Measurements from ENCODE around the gene RBPMS2. TPM values are rescaled to one million over a fixed set of nuclear protein-coding genes. Genes with fewer than 3 reads are reported as not detected.

RBPMS2 gene
- total and polyA plus RNA-seq, 2 of the 4 experiments (the other 2 are of a cell fraction) = 2.8 TPM; not detected in 1

- Histone ChIP-seq H3K4ac (ENCODE audit: low read depth, low read length) (no peak overlapping the region), H4K5ac (ENCODE audit: low read depth, low read length) (no peak overlapping the region), H2AK9ac (replicated peaks; ENCODE audit: low read depth, low read length, poor library complexity) (no peak overlapping the region), H4K8ac (ENCODE audit: low read depth in 2 of 2, low read length in 2 of 2) (no peak overlapping the region), H3K27me3 (ENCODE audit: control insufficient read depth, insufficient read depth, low read length) (0 out of 2 replicates have a peak, but pooled peaks cover 2% of the 10 kb centered on the region), H2BK20ac (ENCODE audit: low read depth, low read length) (no peak overlapping the region), H3K36me3 (ENCODE audit: control insufficient read depth, insufficient read depth, low read length) (no peaks in the 10 kb centered on the region), H3K9me3 (ENCODE audit: control insufficient read depth, insufficient read depth, low read length) (no peaks in the 10 kb centered on the region), H3K9me1 (ENCODE audit: insufficient read depth, low read length) (0 out of 2 replicates have a peak, but pooled peaks cover 3% of the 10 kb centered on the region), H2AFZ (replicated peaks; ENCODE audit: low read length, poor library complexity) (no peak overlapping the region), H2BK120ac (ENCODE audit: low read depth, low read length) (no peak overlapping the region), H4K20me1 (ENCODE audit: insufficient read depth, low read length) (no peaks in the 10 kb centered on the region), H2BK15ac (ENCODE audit: low read depth, low read length) (no peak overlapping the region), H3K4me3 (ENCODE audit: insufficient read depth, low read depth, low read length) (no peak overlapping the region), H3K4me2 (ENCODE audit: low read depth, low read length) (no peak overlapping the region), H3K9ac (ENCODE audit: low read depth, low read length) (no peak overlapping the region), H3K79me1 (ENCODE audit: low read depth in 1 of 2, low read length in 2 of 2) (no peaks in the 10 kb centered on the region), H3K27ac (ENCODE audit: insufficient read depth, low read length) (no peak overlapping the region), H3K23ac (ENCODE audit: low read depth, low read length) (no peak overlapping the region), H3K56ac (ENCODE audit: extremely low read depth, insufficient read depth, low read length) (no peak overlapping the region), H3K4me1 (ENCODE audit: control insufficient read depth, insufficient read depth, low read length) (peaks cover 8% of the 10 kb centered on the region; the same call in 1 of the 2 replicates), H3K14ac (replicated peaks; ENCODE audit: low read depth, low read length) (no peak overlapping the region), H2BK5ac (ENCODE audit: low read depth, low read length, poor library complexity, severe bottlenecking) (no peak overlapping the region), H2AK5ac (ENCODE audit: low read depth, low read length) (no peak overlapping the region), H4K91ac (ENCODE audit: insufficient read depth, low read depth, low read length) (no peak overlapping the region), H3K18ac (ENCODE audit: low read depth, low read length) (no peak overlapping the region)
- POLR2A ChIA-PET (ENCODE audit: unreplicated experiment) = no interaction called here
- dilution Hi-C loops (cut with HindIII; ENCODE audit: low sequenced_read_pairs, unreplicated experiment) (no loop called here), intact Hi-C loops (cut with micrococcal nuclease) (no loop called here), in situ Hi-C loops (cut with MboI; ENCODE audit: low sequenced_read_pairs) (no loop called here)
- no TSS peak for BruUV-seq (replicated peaks)
- TF ChIP-seq MAFK (IDR thresholded peaks at IDR 0.05; ENCODE audit: low read depth, low read length) = no peak
- CTCF ChIA-PET = interaction anchor here (0.6 kb wide), 1 partner anchor 22 kb away, joined by 7 read pairs; no protein-coding TSS in a partner anchor
- no peak for ATAC-seq (ENCODE audit: low read depth)
- WGBS, 2 experiments (ENCODE audit: extremely low coverage in 2 of 2, insufficient read length in 1 of 2) = 89% methylated on average over 5 of the region's 13 CpGs; no CpG with 5 or more reads in 1 of the 2 experiments
- no peak for DNase-seq
These were observed 32.5 kb downstream of the RBPMS2 start for GRCh38 chr15:64742921-64743320.

All from IMR-90 (cell line).